Kidney (tissue), 14 donors: ENCODE data around the gene DBX2. TPM values are rescaled to one million over a fixed set of nuclear protein-coding genes. Genes with fewer than 3 reads are reported as not detected.
A peak's percentile ranks its signal among the peaks of the same experiment; 100 is the strongest.

Experiments used
- DNase-seq, 5 donors: peaks; one replicate each; pipeline ENCODE4 v3.0.0-alpha.2; 2013 to 2020
- FAIRE-seq: peaks from 2 replicates; lab custom pipeline; 2012; peaks lifted over from hg19 to GRCh38; lab: Jason Lieb, UNC
- H3K27ac ChIP-seq, 2 donors: one replicate each; pipeline ENCODE4 v1.7.0; 2013; ENCODE audit warnings: low read depth in 2 of 2, low read length in 2 of 2, inconsistent platforms in 1 of 2
- H3K27me3 ChIP-seq: one replicate; pipeline ENCODE4 v1.7.1; 2013; ENCODE audit warnings: low read length, inconsistent platforms; ENCODE audit not compliant: control insufficient read depth, insufficient read depth
- H3K36me3 ChIP-seq, 3 donors: one replicate each; pipeline versions ENCODE4 v1.7.0 to v1.7.1; 2013; ENCODE audit warnings: low read length in 3 of 3, control low read depth in 1 of 3, inconsistent platforms in 1 of 3; ENCODE audit not compliant: insufficient read depth in 3 of 3, control insufficient read depth in 2 of 3
- H3K4me1 ChIP-seq, 3 donors: one replicate each; pipeline versions ENCODE4 v1.7.0 to v1.7.1; 2013; ENCODE audit warnings: low read length in 3 of 3, inconsistent platforms in 1 of 3, low read depth in 1 of 3; ENCODE audit not compliant: control insufficient read depth in 2 of 3, insufficient read depth in 2 of 3
- H3K4me3 ChIP-seq, 3 donors: one replicate each; pipeline versions ENCODE4 v1.7.0 to v1.8.1; 2013; ENCODE audit warnings: low read length in 3 of 3, control low read depth in 1 of 3, inconsistent platforms in 1 of 3
- H3K9ac ChIP-seq, 3 donors: one replicate each; pipeline versions ENCODE4 v1.7.0 to v1.7.1; 2013; ENCODE audit warnings: low read length in 3 of 3, control low read depth in 1 of 3, inconsistent platforms in 1 of 3
- H3K9me3 ChIP-seq, 3 donors: one replicate each; pipeline versions ENCODE4 v1.7.0 to v1.7.1; 2013; ENCODE audit warnings: low read length in 3 of 3, control low read depth in 1 of 3, inconsistent platforms in 1 of 3; ENCODE audit not compliant: control insufficient read depth in 2 of 3, insufficient read depth in 1 of 3
- CTCF ChIP-seq: IDR thresholded peaks from 3 replicates; pipeline ENCODE4 v1.5.1; 2012; ENCODE audit warnings: mild to moderate bottlenecking, moderate library complexity, borderline replicate concordance; ENCODE audit not compliant: insufficient read depth; ENCODE audit errors: extremely low read depth
- intact Hi-C: fragments of 100-400 bp; cut with DNase I; formaldehyde crosslinking; loops from one replicate; pipeline ENCODE4 v1.11.1; 2022
- polyA plus RNA-seq: library from polyadenylated mRNA; stranded (reverse); fragments of 350-450 nt; fragmentation: Illumina TruSeq; extraction: RNeasy Lipid Tissue Mini Kit (QIAGEN cat#74804); gene quantifications from one replicate; pipeline ENCODE4 v1.2.3, GENCODE V29; 2014; ENCODE audit warnings: low read depth, low replicate concordance; ENCODE audit not compliant: insufficient read depth
- total RNA-seq: library from RNA; stranded (reverse); fragmentation: NEBNext Ultra II Directional; extraction: Animal tissue kit (Norgen Biotek cat#: 25700); gene quantifications from one replicate; pipeline ENCODE4 v1.2.1, GENCODE V29; 2021
- donor health status: control.
- donor health status: control.
- donor health status: control.
- donor health status: control.
- donor health status: control.
- donor health status: DM: yes; HTN: yes; CAD: no.
- donor health status: Normal renal cell carcinoma (clear cell type).

DBX2 gene
- total and polyA plus RNA-seq, 2 donors from 2014 or later = not detected

GRCh38 chr12:45042599-45042998 lies 8.3 kb downstream of the DBX2 start:
- no peak overlapping the region for H3K9ac ChIP-seq
- H3K27me3 ChIP-seq = no peaks in the 10 kb centered on the region
- H3K27ac ChIP-seq = no peak overlapping the region
- no peak for DNase-seq
- H3K36me3 ChIP-seq = no peaks in the 10 kb centered on the region
- no peak for TF ChIP-seq CTCF
- no peak overlapping the region for H3K4me3 ChIP-seq
- H3K9me3 ChIP-seq = no peaks in the 10 kb centered on the region
- intact Hi-C loops = no loop called here
- FAIRE-seq = no peak
- no peaks in the 10 kb centered on the region for H3K4me1 ChIP-seq

GRCh38 chr12:45040977-45041376 lies 9.9 kb downstream of the DBX2 start:
- H3K27me3 ChIP-seq = no peaks in the 10 kb centered on the region
- no peak for DNase-seq
- H3K36me3 ChIP-seq = no peaks in the 10 kb centered on the region
- H3K27ac ChIP-seq = no peak overlapping the region
- H3K9me3 ChIP-seq = no peaks in the 10 kb centered on the region
- no peaks in the 10 kb centered on the region for H3K4me1 ChIP-seq
- TF ChIP-seq CTCF = no peak
- intact Hi-C loops = no loop called here
- no peak overlapping the region for H3K4me3 ChIP-seq
- peak; percentile 70 for FAIRE-seq
- H3K9ac ChIP-seq = no peak overlapping the region

GRCh38 chr12:45039757-45040156 lies 11.1 kb downstream of the DBX2 start:
- no peaks in the 10 kb centered on the region for H3K36me3 ChIP-seq
- no peaks in the 10 kb centered on the region for H3K27me3 ChIP-seq
- DNase-seq = no peak
- H3K4me3 ChIP-seq = no peak overlapping the region
- H3K9me3 ChIP-seq = no peaks in the 10 kb centered on the region
- FAIRE-seq = no peak
- TF ChIP-seq CTCF = no peak
- H3K27ac ChIP-seq = no peak overlapping the region
- intact Hi-C loops = no loop called here
- H3K9ac ChIP-seq = no peak overlapping the region
- H3K4me1 ChIP-seq = no peaks in the 10 kb centered on the region

- Histone ChIP-seq H3K36me3 (no peaks in the 10 kb centered on the region), H3K9ac (no peak overlapping the region), H3K9me3 (no peaks in the 10 kb centered on the region), H3K27me3 (no peaks in the 10 kb centered on the region), H3K27ac (no peak overlapping the region), H3K4me3 (peak overlapping the region in 1 of 3 donors; percentile 18), H3K4me1 (no peaks in the 10 kb centered on the region)
- DNase-seq (peak in 3 of 5 donors; percentile 15 to 52 (median 43)), FAIRE-seq (no peak)
- intact Hi-C loops = no loop called here
- TF ChIP-seq CTCF = no peak
Observed at GRCh38 chr12:45034861-45035265, 16.0 kb downstream of the DBX2 start.
